GM21825 (cell line): ENCODE measurements around the gene TNPO2.

ENCODE experiments used
- ATAC-seq: cut with Tn5 transposase; IDR thresholded peaks from one replicate; pipeline ENCODE4 v1.9.1; 2021; ENCODE audit warnings: mild to moderate bottlenecking, moderate library complexity; ENCODE audit not compliant: unreplicated experiment

The TNPO2 gene

DNA sequence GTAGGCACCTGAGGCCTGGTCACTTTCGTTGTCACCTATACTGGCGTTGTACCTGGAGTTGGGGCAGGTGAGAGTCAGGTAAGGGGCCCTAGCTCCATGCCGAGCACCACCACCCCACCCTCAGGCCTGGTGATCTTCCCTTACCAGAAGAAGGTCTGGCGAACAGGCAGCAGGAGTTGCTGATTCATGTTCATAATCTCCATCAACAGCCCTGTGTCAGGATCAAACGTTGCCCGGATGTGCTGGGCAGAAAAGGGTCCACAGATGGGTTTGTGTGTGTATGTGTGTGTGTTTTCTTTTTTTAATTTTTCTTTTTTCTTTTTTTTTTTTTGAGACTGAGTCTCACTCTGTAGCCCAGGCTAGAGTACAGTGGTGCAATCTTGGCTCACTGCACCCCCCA, 71.5 kb downstream of the TNPO2 start:
- ATAC-seq, result no peak

GRCh38 chr19:12649941-12650340, 73.8 kb downstream of the TNPO2 start:
- no peak for ATAC-seq
